ENCODE data around the gene C2orf72. TPM values are rescaled to one million over a fixed set of nuclear protein-coding genes. Genes with fewer than 3 reads are reported as not detected.

The C2orf72 gene
- total RNA-seq, 1 donor from 2014 or later, result 0.84 TPM

- peak overlapping the region; percentile 100 for H3K9ac ChIP-seq (ENCODE audit: low read length)
- peaks cover 17% of the 10 kb centered on the region for H3K4me1 ChIP-seq (ENCODE audit: insufficient read depth, low read length)
- DNase-seq (ENCODE audit: low read depth), result peak; percentile 35
- no peaks in the 10 kb centered on the region for H3K27me3 ChIP-seq (ENCODE audit: insufficient read depth, low read length)
- no peak overlapping the region for H2AFZ ChIP-seq (ENCODE audit: low read depth, low read length)
- peak overlapping the region; percentile 50 for H3K27ac Mint-ChIP-seq (ENCODE audit: unreplicated experiment)
- peaks cover 26% of the 10 kb centered on the region for H3K4me1 Mint-ChIP-seq (ENCODE audit: low read depth, unreplicated experiment)
- H3K4me3 ChIP-seq (ENCODE audit: insufficient read depth, low read depth, low read length), result peak overlapping the region; percentile 95
- peak overlapping the region; percentile 96 for H3K4me3 Mint-ChIP-seq (ENCODE audit: unreplicated experiment)
- FAIRE-seq, result no peak
- TF ChIP-seq CTCF (IDR thresholded peaks at IDR 0.05; ENCODE audit: insufficient read depth, low read depth, low read length) (no peak), EZH2 (IDR thresholded peaks at IDR 0.05; ENCODE audit: insufficient read depth, low read length) (no peak)
- H3K9me3 ChIP-seq (ENCODE audit: insufficient read depth, low read depth, low read length), result no peaks in the 10 kb centered on the region
- H3K4me2 ChIP-seq (ENCODE audit: low read length), result peak overlapping the region; percentile 98
- H4K20me1 ChIP-seq (ENCODE audit: insufficient read depth, low read length), result peaks cover 60% of the 10 kb centered on the region
- peaks cover 4% of the 10 kb centered on the region for H3K36me3 Mint-ChIP-seq (ENCODE audit: low read depth, unreplicated experiment)
- H3K36me3 ChIP-seq (ENCODE audit: insufficient read depth, low read length), result peaks cover 27% of the 10 kb centered on the region
- peaks cover 4% of the 10 kb centered on the region for H3K27me3 Mint-ChIP-seq (ENCODE audit: low read depth, unreplicated experiment)
- no peaks in the 10 kb centered on the region for H3K9me3 Mint-ChIP-seq (ENCODE audit: unreplicated experiment)
- peak overlapping the region; percentile 37 for H3K27ac ChIP-seq (ENCODE audit: low read depth, low read length)
- H3K79me2 ChIP-seq (ENCODE audit: insufficient read depth, low read length), result peaks cover 75% of the 10 kb centered on the region
These were observed 21.6 kb downstream of the C2orf72 start for GRCh38 chr2:231058761-231059550.

DNA sequence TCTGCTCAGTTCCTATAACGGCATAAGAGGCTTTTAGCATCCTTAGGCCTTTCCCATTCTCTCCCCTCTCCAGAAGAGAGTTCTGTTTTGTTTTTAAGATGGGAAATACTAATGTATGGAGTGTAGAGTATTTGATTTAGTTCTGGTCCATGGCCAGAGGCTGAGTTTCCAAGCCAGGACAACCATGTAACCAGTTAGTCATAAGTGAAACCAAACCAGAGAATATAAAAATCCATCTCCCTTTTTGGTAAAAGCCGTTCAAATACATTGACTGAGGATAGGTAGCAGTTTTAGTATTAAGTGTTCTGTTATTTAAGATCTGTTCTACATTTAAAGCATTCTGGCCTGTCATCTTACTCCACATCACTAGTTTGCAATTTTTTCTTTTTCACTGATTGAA lies 22.4 kb downstream of the C2orf72 start:
- H3K9ac ChIP-seq (ENCODE audit: low read length), result no peak overlapping the region
- no peak overlapping the region for H2AFZ ChIP-seq (ENCODE audit: low read depth, low read length)
- Mint-ChIP-seq H3K4me1 (ENCODE audit: low read depth, unreplicated experiment) (peaks cover 26% of the 10 kb centered on the region), H3K27me3 (ENCODE audit: low read depth, unreplicated experiment) (no peaks in the 10 kb centered on the region), H3K9me3 (ENCODE audit: unreplicated experiment) (no peaks in the 10 kb centered on the region), H3K36me3 (ENCODE audit: low read depth, unreplicated experiment) (peaks cover 8% of the 10 kb centered on the region), H3K4me3 (ENCODE audit: unreplicated experiment) (no peak overlapping the region), H3K27ac (ENCODE audit: unreplicated experiment) (no peak overlapping the region)
- H4K20me1 ChIP-seq (ENCODE audit: insufficient read depth, low read length), result peaks cover 68% of the 10 kb centered on the region
- peaks cover 17% of the 10 kb centered on the region for H3K4me1 ChIP-seq (ENCODE audit: insufficient read depth, low read length)
- DNase-seq (ENCODE audit: low read depth) (no peak), FAIRE-seq (no peak)
- H3K36me3 ChIP-seq (ENCODE audit: insufficient read depth, low read length), result peaks cover 32% of the 10 kb centered on the region
- H3K4me3 ChIP-seq (ENCODE audit: insufficient read depth, low read depth, low read length), result no peak overlapping the region
- no peaks in the 10 kb centered on the region for H3K27me3 ChIP-seq (ENCODE audit: insufficient read depth, low read length)
- peak overlapping the region; percentile 98 for H3K4me2 ChIP-seq (ENCODE audit: low read length)
- H3K9me3 ChIP-seq (ENCODE audit: insufficient read depth, low read depth, low read length), result no peaks in the 10 kb centered on the region
- no peak overlapping the region for H3K27ac ChIP-seq (ENCODE audit: low read depth, low read length)
- H3K79me2 ChIP-seq (ENCODE audit: insufficient read depth, low read length), result peaks cover 80% of the 10 kb centered on the region
- TF ChIP-seq EZH2 (IDR thresholded peaks at IDR 0.05; ENCODE audit: insufficient read depth, low read length), result no peak
- TF ChIP-seq CTCF (IDR thresholded peaks at IDR 0.05; ENCODE audit: insufficient read depth, low read depth, low read length), result no peak

GRCh38 chr2:231062776-231063175 lies 25.5 kb downstream of the C2orf72 start:
- Histone ChIP-seq H3K4me1 (ENCODE audit: insufficient read depth, low read length) (peaks cover 16% of the 10 kb centered on the region), H3K4me2 (ENCODE audit: low read length) (no peak overlapping the region), H3K9me3 (ENCODE audit: insufficient read depth, low read depth, low read length) (no peaks in the 10 kb centered on the region), H3K27me3 (ENCODE audit: insufficient read depth, low read length) (no peaks in the 10 kb centered on the region), H3K27ac (ENCODE audit: low read depth, low read length) (no peak overlapping the region), H3K4me3 (ENCODE audit: insufficient read depth, low read depth, low read length) (no peak overlapping the region), H4K20me1 (ENCODE audit: insufficient read depth, low read length) (peaks cover 72% of the 10 kb centered on the region), H3K9ac (ENCODE audit: low read length) (no peak overlapping the region), H2AFZ (ENCODE audit: low read depth, low read length) (no peak overlapping the region), H3K79me2 (ENCODE audit: insufficient read depth, low read length) (peaks cover 79% of the 10 kb centered on the region), H3K36me3 (ENCODE audit: insufficient read depth, low read length) (peaks cover 41% of the 10 kb centered on the region)
- FAIRE-seq (no peak), DNase-seq (ENCODE audit: low read depth) (no peak)
- peaks cover 11% of the 10 kb centered on the region for H3K36me3 Mint-ChIP-seq (ENCODE audit: low read depth, unreplicated experiment)
- H3K27ac Mint-ChIP-seq (ENCODE audit: unreplicated experiment), result no peak overlapping the region
- H3K27me3 Mint-ChIP-seq (ENCODE audit: low read depth, unreplicated experiment), result no peaks in the 10 kb centered on the region
- H3K4me1 Mint-ChIP-seq (ENCODE audit: low read depth, unreplicated experiment), result peaks cover 24% of the 10 kb centered on the region
- TF ChIP-seq EZH2 (IDR thresholded peaks at IDR 0.05; ENCODE audit: insufficient read depth, low read length) (no peak), CTCF (IDR thresholded peaks at IDR 0.05; ENCODE audit: insufficient read depth, low read depth, low read length) (no peak)
- no peak overlapping the region for H3K4me3 Mint-ChIP-seq (ENCODE audit: unreplicated experiment)
- no peaks in the 10 kb centered on the region for H3K9me3 Mint-ChIP-seq (ENCODE audit: unreplicated experiment)

Measured in astrocyte (in vitro differentiated cells and primary cell).